HG03354 (cell line): Measurements from ENCODE around the gene TAB3.

ENCODE experiments used
- ATAC-seq: cut with Tn5 transposase; IDR thresholded peaks from one replicate; pipeline ENCODE4 v1.9.1; 2021; ENCODE audit warnings: mild to moderate bottlenecking; ENCODE audit not compliant: unreplicated experiment, poor library complexity, severe bottlenecking

The TAB3 gene

DNA sequence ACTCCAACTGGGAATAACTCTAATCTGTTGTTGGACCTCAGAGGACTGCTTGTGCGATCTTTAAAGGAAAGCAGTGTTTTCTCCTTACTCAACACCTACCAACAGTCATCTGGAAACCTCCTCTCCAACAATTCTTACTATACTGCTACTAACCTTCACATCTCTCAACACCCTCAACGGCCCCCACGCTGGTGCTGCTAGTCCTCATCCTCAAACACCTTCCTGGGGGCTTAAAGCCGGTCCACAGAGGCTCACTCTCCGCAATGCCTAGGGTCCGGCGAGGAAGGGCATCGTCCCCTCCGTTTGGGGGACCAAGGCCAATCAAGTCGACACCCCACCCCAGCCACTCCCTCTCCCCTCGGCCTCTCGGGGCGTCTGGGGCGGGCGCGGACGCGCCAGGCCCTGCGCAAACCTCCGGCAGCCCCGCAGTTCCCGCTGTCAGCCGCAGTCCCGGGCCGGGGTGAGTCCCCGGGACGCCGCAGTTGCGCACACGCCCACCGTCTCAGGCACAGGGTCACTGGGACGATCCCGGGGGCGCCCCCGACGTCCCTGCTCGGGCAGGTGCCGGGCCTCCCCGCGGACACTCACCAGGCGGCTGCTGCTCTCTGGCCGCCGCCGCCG is 418 bp downstream of the TAB3 start:
- ATAC-seq: peak; percentile 38

DNA sequence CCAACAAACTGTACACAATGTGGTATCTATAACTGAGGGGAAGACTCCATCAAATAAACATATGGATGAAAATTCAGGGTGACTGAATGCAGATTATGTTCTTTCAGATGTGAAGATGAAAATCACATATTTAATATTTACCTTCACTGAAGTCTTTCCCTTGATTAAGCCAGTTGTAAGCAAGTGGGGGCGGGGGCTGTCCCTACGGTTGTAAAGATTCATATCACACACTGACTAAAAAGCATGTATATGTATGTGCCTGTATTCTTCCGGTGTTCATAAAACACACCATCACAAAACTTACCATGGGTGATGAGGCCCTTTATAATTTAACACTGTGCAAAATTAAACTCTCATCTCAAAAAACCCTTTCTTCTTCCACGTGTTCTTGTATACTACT is 1.3 kb downstream of the TAB3 start:
- no peak for ATAC-seq

DNA sequence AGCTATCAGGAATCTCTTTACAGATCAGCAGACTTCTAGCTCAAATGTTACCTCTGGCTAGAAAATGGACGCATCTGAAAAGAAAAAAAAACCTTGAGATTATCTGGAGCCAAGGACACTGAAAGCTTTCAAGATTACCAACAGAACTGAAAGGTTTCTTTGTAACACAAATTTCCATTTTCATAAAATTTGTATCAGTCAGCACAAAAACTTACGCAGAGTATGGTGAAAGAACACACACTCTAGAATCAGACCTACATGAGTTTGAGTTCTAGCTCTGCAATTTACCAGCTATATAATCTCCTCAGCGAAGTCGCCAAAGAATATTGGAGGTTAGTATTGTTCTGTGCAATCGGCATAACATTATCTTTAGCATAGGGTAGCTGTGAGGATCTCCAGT is 1.8 kb downstream of the TAB3 start:
- no peak for ATAC-seq

DNA sequence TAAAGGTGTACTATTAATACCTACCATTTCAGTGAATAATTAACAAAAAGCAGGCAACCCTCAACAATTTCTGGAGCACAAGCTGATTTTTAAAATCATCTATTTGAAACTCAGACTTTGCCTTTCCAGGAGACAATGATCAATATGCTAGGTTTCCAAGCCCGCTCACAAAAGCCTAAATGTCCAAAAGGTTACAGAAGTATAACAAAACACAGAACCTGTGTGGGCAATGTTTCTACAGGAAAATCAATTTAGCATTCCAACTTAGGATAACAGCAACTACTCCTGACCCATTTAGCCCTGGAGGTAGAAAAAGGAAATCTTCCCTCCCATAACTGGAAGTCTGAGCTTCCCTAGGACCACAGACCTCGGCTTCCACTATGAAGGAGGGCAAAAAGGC is 3.9 kb downstream of the TAB3 start:
- no peak for ATAC-seq

DNA sequence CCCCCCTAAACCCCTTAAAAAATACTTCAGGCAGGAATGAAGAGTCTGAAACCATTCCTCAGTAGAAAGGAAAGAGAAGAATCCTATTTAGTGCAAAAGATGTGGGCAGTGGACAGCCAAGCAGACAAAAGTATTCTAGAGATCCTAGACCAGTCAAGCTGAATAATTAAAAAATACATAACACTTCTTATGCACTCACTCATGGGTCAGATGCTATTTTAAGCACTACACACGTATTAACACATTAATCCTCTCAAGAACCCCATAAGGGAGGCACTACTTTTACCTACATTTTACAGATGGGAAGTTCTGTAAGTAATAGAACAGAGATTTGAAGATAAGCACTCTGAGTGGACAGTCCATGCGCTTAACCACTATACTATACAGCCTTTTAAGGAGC is 5.9 kb downstream of the TAB3 start:
- ATAC-seq: no peak

DNA sequence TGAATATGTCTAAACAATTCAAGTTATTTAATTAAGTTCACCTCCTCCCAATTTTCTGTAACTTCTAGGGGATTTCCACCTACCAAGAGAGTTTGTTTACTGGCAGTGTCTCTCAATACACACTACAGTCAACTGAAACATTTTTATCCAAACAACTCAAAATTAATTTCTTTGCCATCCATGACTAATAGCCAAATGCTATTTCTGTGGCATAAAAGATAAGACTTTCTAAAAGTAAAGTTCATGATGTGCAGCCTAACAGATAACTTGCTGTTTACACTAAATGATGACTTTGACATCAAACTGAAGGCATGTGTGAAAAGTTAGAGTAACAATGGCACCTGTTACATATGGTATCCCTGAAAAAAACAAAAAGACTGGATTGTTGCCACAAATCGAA is 7.3 kb downstream of the TAB3 start:
- no peak for ATAC-seq

DNA sequence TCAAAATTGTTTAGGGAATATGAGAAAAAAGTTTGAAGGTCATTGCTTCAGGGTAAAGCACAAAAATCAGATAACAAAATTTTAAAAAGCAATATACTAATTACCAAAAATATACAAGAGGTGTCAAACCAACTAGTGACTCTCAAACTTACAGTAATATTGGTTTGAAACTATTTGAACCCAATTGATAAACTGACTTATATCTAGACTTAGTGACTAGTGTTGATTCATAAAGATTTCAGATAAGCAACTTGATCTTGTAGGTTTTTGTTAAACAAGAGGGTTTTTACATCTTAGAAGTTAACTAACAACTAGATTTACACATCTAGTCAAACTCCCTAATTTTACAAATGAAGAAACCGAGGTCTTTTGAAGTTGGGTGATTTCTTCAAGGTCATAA is 7.7 kb downstream of the TAB3 start:
- ATAC-seq: no peak

DNA sequence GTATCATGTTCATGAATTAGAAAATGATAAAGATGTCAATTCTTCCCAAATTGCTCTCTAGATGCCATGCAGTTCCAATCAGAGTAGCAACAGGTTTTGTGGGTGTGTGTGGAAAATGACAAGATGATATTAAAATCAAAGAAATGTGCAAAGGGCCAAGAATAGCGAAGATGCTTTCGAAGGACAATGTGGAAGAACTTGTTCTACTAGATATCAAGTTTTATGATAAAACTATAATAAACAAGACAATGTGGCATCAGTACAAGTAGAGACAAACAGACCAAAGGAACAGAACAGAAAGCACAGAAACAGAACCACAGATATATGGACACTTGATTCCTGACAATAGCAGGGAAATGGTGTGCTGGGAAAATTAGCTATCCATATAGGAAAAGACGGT is 9.0 kb downstream of the TAB3 start:
- no peak for ATAC-seq

DNA sequence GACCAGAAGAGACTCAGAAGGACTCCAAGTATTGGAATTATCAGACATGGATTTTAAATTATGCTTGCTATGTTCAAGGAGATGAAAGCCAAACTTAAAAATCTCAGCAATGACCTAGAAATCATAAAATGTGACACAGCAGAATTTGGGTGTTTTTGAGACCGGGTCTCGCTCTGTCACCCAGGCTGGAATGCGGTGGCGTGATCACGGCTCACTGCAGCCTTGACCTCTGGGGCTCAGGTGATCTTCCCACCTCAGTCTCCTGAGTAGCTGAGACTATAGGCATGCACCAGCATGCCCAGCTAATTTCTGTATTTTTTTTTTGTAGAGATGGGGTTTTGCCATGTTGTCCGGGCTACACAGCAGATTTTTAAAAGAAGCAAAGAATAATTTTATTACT is 12.7 kb downstream of the TAB3 start:
- ATAC-seq: no peak

DNA sequence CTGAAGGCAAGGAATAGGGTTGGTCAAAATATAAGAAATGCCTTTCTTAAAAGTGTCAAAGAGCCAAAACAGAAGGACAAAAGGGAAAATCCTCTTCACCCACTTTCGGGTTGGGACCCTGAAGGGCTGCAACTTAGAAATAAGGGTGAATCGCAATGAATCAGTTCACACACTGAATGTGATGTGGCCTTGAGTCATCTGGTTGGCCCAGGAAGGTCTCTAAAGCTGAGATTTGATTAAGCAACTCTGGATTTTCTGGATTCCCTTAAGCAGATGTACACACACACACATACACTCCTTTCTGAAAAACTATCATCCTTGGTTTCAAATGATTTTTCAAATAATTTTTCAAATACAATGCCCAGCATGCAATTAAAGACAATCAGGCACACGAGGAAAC is 13.1 kb downstream of the TAB3 start:
- ATAC-seq: no peak

DNA sequence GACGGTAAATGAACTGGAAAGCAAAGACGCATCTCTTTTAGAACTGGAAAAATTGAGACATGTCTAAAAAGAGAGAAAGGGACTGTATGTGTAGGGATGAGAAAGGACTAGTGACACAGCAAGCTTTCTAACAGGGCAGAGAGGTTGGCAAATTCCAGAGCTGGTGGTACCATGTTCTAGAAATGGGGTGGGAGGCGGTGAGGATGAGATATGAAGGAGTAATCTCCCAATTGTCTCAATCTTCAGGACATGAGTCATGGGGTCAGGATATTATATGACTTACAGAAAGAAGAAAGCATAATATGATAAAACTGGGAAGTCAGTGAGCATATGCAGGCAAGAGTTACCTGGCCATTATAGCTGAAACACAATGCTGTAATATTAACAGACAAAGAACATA is 14.2 kb downstream of the TAB3 start:
- ATAC-seq: no peak

DNA sequence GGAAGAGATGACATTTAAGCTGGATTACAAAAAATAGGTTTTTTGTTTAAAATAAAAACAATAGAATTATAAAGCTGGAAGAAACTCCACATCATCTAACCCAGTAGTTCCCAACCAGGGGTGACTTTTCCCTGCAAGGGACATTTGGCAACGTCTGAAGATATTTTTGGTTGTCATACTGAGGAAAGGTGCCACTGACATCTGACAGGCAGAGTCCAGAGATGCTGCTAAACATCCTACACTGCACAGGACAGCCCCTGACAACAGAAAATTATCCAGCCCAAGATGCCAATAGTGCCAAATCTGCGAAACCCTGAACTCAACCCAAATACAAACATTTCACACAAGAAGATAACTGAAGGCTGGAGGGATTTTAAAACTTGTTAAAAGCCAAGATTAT is 18.5 kb downstream of the TAB3 start:
- ATAC-seq: no peak

DNA sequence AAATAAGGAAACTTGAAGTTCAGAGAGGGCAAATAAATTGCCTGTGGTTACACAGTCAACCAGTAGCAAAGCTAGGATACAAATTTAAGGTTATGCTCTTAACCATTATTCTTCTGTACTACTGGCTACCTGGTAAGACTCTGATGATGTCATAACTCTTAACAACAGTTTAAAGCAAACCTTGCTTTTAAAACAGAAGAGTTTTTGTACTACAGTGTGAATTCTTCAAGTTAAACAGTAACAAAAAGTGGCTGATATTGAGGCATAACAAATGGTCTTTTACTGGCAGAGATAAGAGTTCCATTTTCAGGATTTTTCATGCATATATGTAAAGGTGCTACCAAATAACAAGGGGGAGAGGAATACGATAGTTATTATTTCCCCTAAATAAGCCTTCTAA is 23.4 kb downstream of the TAB3 start:
- no peak for ATAC-seq

DNA sequence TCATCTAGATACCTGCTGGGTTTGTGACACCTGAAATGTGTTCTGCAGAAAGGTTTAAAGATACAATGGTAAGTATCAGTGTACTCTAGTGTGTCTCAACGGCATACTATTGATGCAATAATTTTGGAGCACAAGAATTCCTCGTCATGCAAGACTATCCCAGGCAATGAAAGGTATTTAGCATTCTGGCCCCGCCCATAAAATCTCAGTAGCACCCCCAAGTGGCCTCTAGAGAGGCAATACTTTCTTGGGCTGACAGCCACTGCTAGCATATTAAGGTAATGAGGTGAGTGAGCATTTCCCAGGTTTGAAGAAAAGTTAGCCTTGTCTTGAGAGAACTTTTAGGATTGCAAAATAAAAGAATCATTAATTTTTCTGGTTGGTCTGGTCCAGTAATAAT is 24.0 kb downstream of the TAB3 start:
- ATAC-seq: peak; percentile 66

DNA sequence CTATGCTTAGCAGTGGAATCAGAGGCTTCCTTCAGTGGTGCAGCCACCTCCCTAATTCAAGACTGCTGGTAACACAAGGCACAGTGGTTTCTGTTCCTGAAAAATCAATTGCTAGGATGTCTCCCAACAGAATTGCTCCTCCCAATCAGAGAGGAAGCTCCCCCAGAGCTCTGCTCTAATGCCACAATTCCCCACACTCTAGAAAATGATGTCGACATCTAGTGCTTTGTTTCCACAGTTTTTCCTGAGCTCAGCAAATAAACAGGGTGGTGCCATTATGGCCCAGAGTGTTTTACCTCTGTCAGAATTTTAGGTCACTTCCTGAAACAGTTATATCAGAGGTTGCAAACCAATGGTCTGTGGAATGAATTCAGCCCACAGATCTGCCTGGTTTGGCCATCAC is 24.7 kb downstream of the TAB3 start:
- ATAC-seq: no peak

DNA sequence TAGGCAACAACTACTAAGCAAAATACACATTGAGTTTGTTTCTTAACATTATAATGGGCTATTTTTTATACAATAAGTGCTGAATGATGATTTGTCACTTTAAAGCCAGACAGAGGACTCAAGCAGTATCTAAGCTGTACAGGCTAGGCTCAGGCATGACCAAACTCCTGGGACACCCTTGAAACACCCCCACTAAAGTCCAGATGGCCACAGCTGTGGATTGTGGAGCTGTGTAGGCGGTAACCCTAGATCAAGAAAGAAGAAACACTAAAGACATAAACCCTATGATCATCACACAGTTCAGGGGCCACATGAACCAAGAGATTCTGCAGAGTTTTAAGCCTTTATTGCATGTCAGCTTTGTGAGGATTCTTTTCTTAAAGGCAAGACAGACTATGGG is 25.1 kb downstream of the TAB3 start:
- no peak for ATAC-seq

DNA sequence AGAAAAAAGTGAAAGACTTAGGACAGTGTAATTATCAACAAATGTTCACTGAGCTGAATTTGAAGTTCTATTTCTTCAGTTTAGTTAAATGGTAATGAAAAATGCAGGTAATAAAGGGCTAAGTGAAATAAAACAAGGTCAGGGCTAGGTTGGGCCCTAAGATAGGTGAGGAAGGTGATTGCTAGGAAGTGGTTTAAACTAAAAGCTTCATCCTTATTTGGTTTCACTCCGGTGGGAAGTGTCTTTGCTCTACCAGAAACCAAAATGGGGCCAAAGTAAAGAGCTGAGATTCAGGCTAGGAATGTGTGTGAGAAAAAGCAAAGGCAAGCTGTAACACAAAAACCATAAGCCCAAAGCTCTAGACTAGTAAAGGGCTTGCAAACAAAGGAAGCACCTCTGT is 31.0 kb downstream of the TAB3 start:
- no peak for ATAC-seq

DNA sequence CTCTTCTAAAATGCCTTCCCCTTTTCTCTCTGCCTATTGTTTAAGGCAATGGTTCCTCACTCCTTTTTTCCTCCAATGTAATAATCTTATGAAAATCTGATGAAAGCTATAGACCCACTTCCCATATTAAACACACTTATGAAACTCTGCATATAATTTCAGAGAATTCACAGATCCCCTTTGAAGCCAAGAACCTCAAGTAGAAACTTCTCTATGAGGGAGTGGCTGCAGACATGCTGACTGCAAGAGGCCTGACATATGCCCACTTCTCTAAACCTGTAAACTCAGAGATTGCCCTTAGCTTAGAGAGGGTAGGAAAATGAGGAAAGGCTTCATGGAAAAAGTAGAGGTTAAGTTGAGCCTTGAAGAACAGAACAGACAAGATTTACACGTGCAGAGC is 37.6 kb downstream of the TAB3 start:
- ATAC-seq: no peak

DNA sequence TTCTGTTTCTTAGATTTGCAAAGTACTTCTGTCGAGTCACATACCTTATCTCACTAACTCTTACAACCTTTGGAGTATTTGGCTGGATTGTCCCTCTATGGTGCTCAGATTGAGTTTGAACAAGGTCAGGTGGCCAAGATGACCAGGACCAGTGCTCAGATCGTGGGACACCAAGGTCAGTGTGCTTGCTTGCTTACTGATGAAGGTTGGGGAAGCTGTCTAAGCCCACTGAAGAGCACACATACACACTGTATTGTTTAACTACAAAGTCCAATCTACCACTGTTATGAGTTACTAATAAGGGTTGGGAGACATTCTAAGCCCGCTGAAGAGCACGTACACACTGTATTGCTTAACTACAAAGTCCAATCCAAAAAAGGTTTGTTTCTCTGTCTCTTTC is 53.7 kb downstream of the TAB3 start:
- no peak for ATAC-seq

DNA sequence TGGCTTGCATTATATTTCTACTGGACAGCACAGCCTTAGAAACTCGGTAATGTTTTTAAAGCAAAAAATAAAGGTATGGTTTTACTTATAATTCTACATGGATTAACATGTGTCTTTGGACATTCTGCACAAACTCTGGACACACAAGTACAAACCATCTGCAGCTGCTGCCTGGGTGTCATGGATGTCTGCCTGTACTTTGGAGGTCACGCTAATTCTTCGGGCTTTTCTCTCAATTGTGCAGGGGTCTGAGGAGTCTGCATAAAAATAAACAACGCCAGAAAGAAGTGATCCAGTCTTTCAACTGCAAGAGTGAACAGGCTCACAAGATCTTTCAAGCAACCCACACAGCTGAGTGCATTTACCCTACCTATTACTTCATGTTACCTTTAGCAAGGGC is 55.2 kb downstream of the TAB3 start:
- ATAC-seq: no peak

DNA sequence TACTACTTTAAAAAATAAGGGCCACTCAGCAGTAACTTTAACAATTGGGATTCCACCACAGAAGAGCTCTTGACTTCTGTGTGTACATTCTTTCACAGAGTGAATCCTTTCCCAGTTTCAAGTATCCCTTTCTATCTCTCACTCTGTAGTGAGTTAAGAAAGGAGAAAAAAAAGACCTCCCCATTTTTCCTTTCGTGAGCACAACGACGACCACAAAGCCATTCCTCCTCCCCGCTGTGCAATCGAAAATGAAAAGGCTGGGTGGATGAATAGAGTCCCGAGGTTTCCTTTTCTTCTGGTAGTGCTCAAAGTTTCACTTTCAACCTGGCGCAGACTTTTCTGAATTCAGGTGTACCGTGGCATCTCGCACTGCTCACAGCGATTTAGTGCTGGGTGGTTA is 58.0 kb downstream of the TAB3 start:
- peak; percentile 81 for ATAC-seq

DNA sequence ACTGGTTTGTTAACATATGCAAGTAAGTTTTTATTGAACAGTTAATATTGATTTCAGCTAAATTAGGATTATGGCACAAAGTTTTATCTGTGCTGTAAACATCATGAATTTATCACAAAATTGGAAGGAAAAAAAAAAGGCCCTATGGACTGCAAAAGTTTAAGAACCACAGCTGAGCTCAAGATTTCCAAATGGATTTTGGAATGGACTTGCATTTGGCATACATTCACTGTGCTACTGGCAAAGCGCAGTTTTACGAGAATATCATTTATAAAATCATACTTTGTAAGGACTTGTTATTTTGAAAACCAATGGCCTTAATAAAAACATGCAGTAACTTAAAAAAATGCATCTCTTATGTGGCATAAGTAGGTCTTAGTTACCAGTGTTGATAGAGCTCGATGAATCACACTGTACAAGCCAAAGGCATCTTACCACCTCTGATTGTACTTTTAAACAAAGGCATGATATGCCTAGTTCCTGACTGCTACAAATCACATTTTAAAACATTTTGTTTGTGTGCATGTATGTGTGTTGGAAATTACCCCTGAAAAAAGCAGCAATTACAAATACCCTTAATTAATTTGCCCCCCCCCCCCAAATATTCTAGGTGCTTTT is 58.6 kb downstream of the TAB3 start:
- ATAC-seq: no peak
